Calu3 (cell line): ENCODE measurements around the gene MDH1B. TPM values are rescaled to one million over a fixed set of nuclear protein-coding genes. Genes with fewer than 3 reads are reported as not detected.

Experiments used
- BruUV-seq: library from RNA; stranded (reverse); fragments of 400-500 nt; replicated peaks from 2 replicates; lab custom pipeline; 2021; lab: Mats Ljungman, UMichigan
- CTCF ChIA-PET: fragments of 300-600 bp; sonication (Branson Sonifier 250); formaldehyde crosslinking; loops from one replicate; lab custom pipeline; 2022; ENCODE audit warnings: antibody characterized with exemption; lab: Charles Lee
- DNase-seq: peaks from one replicate; pipeline ENCODE4 v3.0.0; 2022
- H3K27ac Mint-ChIP-seq: one replicate; pipeline ENCODE4 v1.8.0; 2022; ENCODE audit warnings: mixed read lengths; ENCODE audit not compliant: unreplicated experiment
- H3K27me3 Mint-ChIP-seq: one replicate; pipeline ENCODE4 v1.8.0; 2022; ENCODE audit warnings: mixed read lengths; ENCODE audit not compliant: unreplicated experiment
- H3K36me3 Mint-ChIP-seq: one replicate; pipeline ENCODE4 v1.8.0; 2022; ENCODE audit warnings: mild to moderate bottlenecking, moderate library complexity, mixed read lengths; ENCODE audit not compliant: insufficient read depth, unreplicated experiment
- H3K4me1 Mint-ChIP-seq: one replicate; pipeline ENCODE4 v1.8.0; 2022; ENCODE audit warnings: mild to moderate bottlenecking, low read depth, mixed read lengths; ENCODE audit not compliant: unreplicated experiment
- H3K4me3 Mint-ChIP-seq: one replicate; pipeline ENCODE4 v1.8.0; 2022; ENCODE audit warnings: mild to moderate bottlenecking, low read depth, moderate library complexity, mixed read lengths; ENCODE audit not compliant: unreplicated experiment
- H3K9me3 Mint-ChIP-seq: one replicate; pipeline ENCODE4 v1.8.0; 2022; ENCODE audit warnings: low read depth, mixed read lengths; ENCODE audit not compliant: unreplicated experiment
- intact Hi-C: fragments of 100-400 bp; cut with micrococcal nuclease; formaldehyde crosslinking; loops from one replicate; pipeline ENCODE4 v1.10.0; 2022; ENCODE audit not compliant: unreplicated experiment
- microRNA-seq: library from miRNA; unstranded; fragments of <30 nt; microRNA quantifications from one replicate; pipeline ENCODE4 v1.2.0, GENCODE V29; 2022
- total RNA-seq: library from RNA; stranded (reverse); gene quantifications from 2 replicates; pipeline ENCODE4 v1.2.3, GENCODE V29; 2022
- TF ChIP-seq, protein P1 (sequence below): fragments of 200-600 bp; IDR thresholded peaks from one replicate; pipeline ENCODE4 v1.8.0; 2022; ENCODE audit warnings: antibody characterized with exemption; ENCODE audit not compliant: unreplicated experiment

The MDH1B gene
- total RNA-seq, 1 experiment from 2014 or later, result 0.94 TPM

- intact Hi-C loops, result loop anchor here (1.0 to 10.0 kb wide), 4 partner anchors 88 to 784 kb away; no protein-coding TSS in a partner anchor
- TF ChIP-seq, protein P1, sequence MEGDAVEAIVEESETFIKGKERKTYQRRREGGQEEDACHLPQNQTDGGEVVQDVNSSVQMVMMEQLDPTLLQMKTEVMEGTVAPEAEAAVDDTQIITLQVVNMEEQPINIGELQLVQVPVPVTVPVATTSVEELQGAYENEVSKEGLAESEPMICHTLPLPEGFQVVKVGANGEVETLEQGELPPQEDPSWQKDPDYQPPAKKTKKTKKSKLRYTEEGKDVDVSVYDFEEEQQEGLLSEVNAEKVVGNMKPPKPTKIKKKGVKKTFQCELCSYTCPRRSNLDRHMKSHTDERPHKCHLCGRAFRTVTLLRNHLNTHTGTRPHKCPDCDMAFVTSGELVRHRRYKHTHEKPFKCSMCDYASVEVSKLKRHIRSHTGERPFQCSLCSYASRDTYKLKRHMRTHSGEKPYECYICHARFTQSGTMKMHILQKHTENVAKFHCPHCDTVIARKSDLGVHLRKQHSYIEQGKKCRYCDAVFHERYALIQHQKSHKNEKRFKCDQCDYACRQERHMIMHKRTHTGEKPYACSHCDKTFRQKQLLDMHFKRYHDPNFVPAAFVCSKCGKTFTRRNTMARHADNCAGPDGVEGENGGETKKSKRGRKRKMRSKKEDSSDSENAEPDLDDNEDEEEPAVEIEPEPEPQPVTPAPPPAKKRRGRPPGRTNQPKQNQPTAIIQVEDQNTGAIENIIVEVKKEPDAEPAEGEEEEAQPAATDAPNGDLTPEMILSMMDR, result no peak
- CTCF ChIA-PET, result no interaction called here
- peaks cover 11% of the 10 kb centered on the region for H3K27me3 Mint-ChIP-seq
- no peak overlapping the region for H3K4me3 Mint-ChIP-seq
- BruUV-seq, result no TSS peak
- DNase-seq, result no peak
- H3K9me3 Mint-ChIP-seq, result no peaks in the 10 kb centered on the region
- H3K4me1 Mint-ChIP-seq, result no peaks in the 10 kb centered on the region
- no peaks in the 10 kb centered on the region for H3K36me3 Mint-ChIP-seq
- H3K27ac Mint-ChIP-seq, result no peak overlapping the region
Observed at GRCh38 chr2:206692971-206693370, 72.2 kb downstream of the MDH1B start.

GRCh38 chr2:206688990-206689389 is 76.1 kb downstream of the MDH1B start:
- Mint-ChIP-seq H3K4me3 (no peak overlapping the region), H3K36me3 (no peaks in the 10 kb centered on the region), H3K9me3 (no peaks in the 10 kb centered on the region), H3K27ac (no peak overlapping the region), H3K27me3 (peaks cover 11% of the 10 kb centered on the region), H3K4me1 (no peaks in the 10 kb centered on the region)
- DNase-seq, result no peak
- TF ChIP-seq, protein P1, result no peak
- BruUV-seq, result no TSS peak
- intact Hi-C loops, result no loop called here
- CTCF ChIA-PET, result interaction anchor here (0.5 kb wide), 1 partner anchor 228 kb away, joined by 5 read pairs; no protein-coding TSS in a partner anchor

DNA sequence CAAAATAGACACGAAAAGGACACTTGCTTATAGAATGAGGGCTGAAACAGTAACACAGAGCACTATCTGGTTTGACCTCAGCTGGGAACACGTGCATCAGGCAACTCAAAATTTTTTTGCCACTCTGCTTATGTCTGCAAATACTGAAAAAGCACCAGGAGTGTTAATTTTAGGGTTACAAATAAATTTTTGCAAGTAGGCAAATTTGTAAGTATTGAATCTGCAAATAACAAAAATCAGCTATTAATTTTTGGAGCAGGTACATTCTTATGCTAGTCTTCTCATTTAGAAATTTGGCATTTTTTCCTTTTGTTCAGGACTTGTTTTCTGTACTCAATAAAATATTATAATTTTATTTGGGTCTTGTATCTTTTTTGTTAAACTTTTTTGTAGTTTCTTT is 76.7 kb downstream of the MDH1B start:
- TF ChIP-seq, protein P1, result no peak
- no peak for DNase-seq
- Mint-ChIP-seq H3K9me3 (no peaks in the 10 kb centered on the region), H3K4me1 (no peaks in the 10 kb centered on the region), H3K4me3 (no peak overlapping the region), H3K36me3 (no peaks in the 10 kb centered on the region), H3K27ac (no peak overlapping the region), H3K27me3 (peaks cover 11% of the 10 kb centered on the region)
- intact Hi-C loops, result no loop called here
- BruUV-seq, result no TSS peak
- CTCF ChIA-PET, result no interaction called here

Small RNA genes lying within 50 kb of the gene (microRNA-seq; reads per million reads assigned to microRNA genes)
- gene MIR3130-1, result not detected
- gene MIR3130-2, result not detected

Other genes starting within 250 kb of the MDH1B start
- gene FAM237A, start 122.8 kb downstream of the MDH1B start, total RNA-seq, result not detected in 2 replicates
- not detected in 2 replicates for gene DYTN, start 46.9 kb downstream of the MDH1B start, total RNA-seq
- 31.5 and 31.9 TPM in 2 replicates for gene FASTKD2, start 278 bp upstream of the MDH1B start, total RNA-seq
- 0.40 TPM in 1 of 2 replicates, not detected in the other for gene CPO, start 174.2 kb upstream of the MDH1B start, total RNA-seq